ENCODE data around the gene PSAT1. TPM values are rescaled to one million over a fixed set of nuclear protein-coding genes. Genes with fewer than 3 reads are reported as not detected.

PSAT1 gene
- total RNA-seq, 1 experiment from 2014 or later, result 45.6 TPM

GRCh38 chr9:78314953-78315870 is 18.3 kb downstream of the PSAT1 start:
- DNase-seq (no peak), ATAC-seq (no peak)
- peaks cover 6% of the 10 kb centered on the region for H3K4me1 ChIP-seq (ENCODE audit: insufficient read depth, low read length)
- no peak overlapping the region for H2AFZ ChIP-seq (ENCODE audit: low read length)
- intact Hi-C loops (cut with micrococcal nuclease), result loop anchor here (5.0 kb wide), 1 partner anchor 37 kb away; no protein-coding TSS in a partner anchor
- TF ChIP-seq EZH2phosphoT487 (IDR thresholded peaks at IDR 0.05; ENCODE audit: borderline replicate concordance, low read length) (no peak), CTCF (conservative IDR thresholded peaks at IDR 0.05; ENCODE audit: low read depth, low read length) (no peak), EZH2 (IDR thresholded peaks at IDR 0.05; ENCODE audit: low read length, unreplicated experiment) (no peak)
- no peak overlapping the region for H3K9ac ChIP-seq (ENCODE audit: low read length)
- no peaks in the 10 kb centered on the region for H3K9me3 ChIP-seq (ENCODE audit: low read length)
- H3K27me3 ChIP-seq (ENCODE audit: low read length), result no peaks in the 10 kb centered on the region
- H3K9me2 ChIP-seq (replicated peaks; ENCODE audit: low read length), result no peaks in the 10 kb centered on the region
- no TSS peak for BruUV-seq (replicated peaks)
- POLR2A ChIA-PET (ENCODE audit: unreplicated experiment), result no interaction called here
- no peak overlapping the region for H3K4me2 ChIP-seq (ENCODE audit: low read length)
- H3K36me3 ChIP-seq (ENCODE audit: low read depth, low read length), result peaks cover 14% of the 10 kb centered on the region
- H3K4me3 ChIP-seq (ENCODE audit: low read length), result no peak overlapping the region
- H3F3A ChIP-seq (ENCODE audit: low read length, unreplicated experiment), result no peaks in the 10 kb centered on the region
- no peak overlapping the region for H3K27ac ChIP-seq (ENCODE audit: low read length)
- no peaks in the 10 kb centered on the region for H3K79me2 ChIP-seq (ENCODE audit: low read length)
- no peaks in the 10 kb centered on the region for H4K20me1 ChIP-seq (ENCODE audit: low read length)
- CTCF ChIA-PET, result no interaction called here

- POLR2A ChIA-PET (ENCODE audit: unreplicated experiment), result no interaction called here
- no peaks in the 10 kb centered on the region for H3K79me2 ChIP-seq (ENCODE audit: low read length)
- TF ChIP-seq EZH2 (IDR thresholded peaks at IDR 0.05; ENCODE audit: low read length, unreplicated experiment), result no peak
- no peak for TF ChIP-seq EZH2phosphoT487 (IDR thresholded peaks at IDR 0.05; ENCODE audit: borderline replicate concordance, low read length)
- no peak for TF ChIP-seq CTCF (conservative IDR thresholded peaks at IDR 0.05; ENCODE audit: low read depth, low read length)
- DNase-seq (no peak), ATAC-seq (no peak)
- no peaks in the 10 kb centered on the region for H3K9me3 ChIP-seq (ENCODE audit: low read length)
- H3K4me1 ChIP-seq (ENCODE audit: insufficient read depth, low read length), result peaks cover 6% of the 10 kb centered on the region
- H3K9me2 ChIP-seq (replicated peaks; ENCODE audit: low read length), result no peaks in the 10 kb centered on the region
- intact Hi-C loops (cut with micrococcal nuclease), result no loop called here
- H3K36me3 ChIP-seq (ENCODE audit: low read depth, low read length), result peaks cover 14% of the 10 kb centered on the region
- H2AFZ ChIP-seq (ENCODE audit: low read length), result no peak overlapping the region
- no peak overlapping the region for H3K9ac ChIP-seq (ENCODE audit: low read length)
- CTCF ChIA-PET, result no interaction called here
- no peak overlapping the region for H3K4me2 ChIP-seq (ENCODE audit: low read length)
- no TSS peak for BruUV-seq (replicated peaks)
- H4K20me1 ChIP-seq (ENCODE audit: low read length), result no peaks in the 10 kb centered on the region
- no peaks in the 10 kb centered on the region for H3F3A ChIP-seq (ENCODE audit: low read length, unreplicated experiment)
- no peak overlapping the region for H3K27ac ChIP-seq (ENCODE audit: low read length)
- no peaks in the 10 kb centered on the region for H3K27me3 ChIP-seq (ENCODE audit: low read length)
- H3K4me3 ChIP-seq (ENCODE audit: low read length), result no peak overlapping the region
These were observed 19.4 kb downstream of the PSAT1 start for GRCh38 chr9:78316166-78316892.
